Left lung (tissue), 10 donors: ENCODE data around the gene CHD2. TPM values are rescaled to one million over a fixed set of nuclear protein-coding genes. Genes with fewer than 3 reads are reported as not detected.
"Not testable (repeated sequence)": the region's sequence is repeated elsewhere in the genome, so short reads cannot be mapped to it uniquely, and the experiment has no call there.

ENCODE experiments used
- ATAC-seq: fragments of 200-7000 bp; cut with Tn5 transposase; one replicate; pipeline ENCODE4 v1.9.1; 2020; ENCODE audit warnings: moderate library complexity
- DNase-seq, 4 donors: peaks; one replicate each; pipeline ENCODE4 v3.0.0-alpha.2; 2013 to 2020
- H3K27ac ChIP-seq, 2 donors: fragments of 200-600 bp; sonication (generic) in 1 of 2; one replicate each; pipeline versions ENCODE4 v1.5.0 to v1.8.0; 2020 to 2021
- H3K27me3 ChIP-seq, 2 donors: fragments of 200-600 bp; sonication (generic) in 1 of 2; one replicate each; pipeline versions ENCODE4 v1.5.0 to v1.8.0; 2020 to 2021
- H3K36me3 ChIP-seq, 2 donors: fragments of 200-600 bp; sonication (generic) in 1 of 2; one replicate each; pipeline versions ENCODE4 v1.5.0 to v1.8.0; 2020 to 2021
- H3K4me1 ChIP-seq, 2 donors: fragments of 200-600 bp; one replicate each; pipeline ENCODE4 v1.8.0; 2021
- H3K4me3 ChIP-seq, 2 donors: fragments of 200-600 bp; sonication (generic) in 1 of 2; one replicate each; pipeline versions ENCODE4 v1.5.0 to v1.8.0; 2020 to 2021; ENCODE audit warnings: mild to moderate bottlenecking in 1 of 2
- H3K9me3 ChIP-seq, 2 donors: fragments of 200-600 bp; sonication (generic) in 1 of 2; one replicate each; pipeline versions ENCODE4 v1.5.0 to v1.8.0; 2020 to 2021
- CTCF ChIP-seq, 2 donors: fragments of 200-600 bp; sonication (generic) in 1 of 2; IDR thresholded peaks; one replicate each; pipeline versions ENCODE4 v1.5.0 to v1.8.0; 2021; ENCODE audit warnings: antibody characterized with exemption in 2 of 2
- intact Hi-C, 2 donors: fragments of 100-400 bp; cut with DNase I; formaldehyde crosslinking; loops; one replicate each; pipeline versions ENCODE4 v1.11.2 to v1.14.2; 2022
- polyA plus RNA-seq, 6 donors: library from polyadenylated mRNA; unstranded; fragments of 120-200 nt; gene quantifications; one replicate each; pipeline ENCODE4 v1.2.1, GENCODE V29; 2013; ENCODE audit not compliant: insufficient read length in 6 of 6
- total RNA-seq, 2 donors: library from RNA; stranded (reverse); fragmentation: NEBNext Ultra II Directional; extraction: Animal tissue kit (Norgen Biotek cat#: 25700); gene quantifications; one replicate each; pipeline ENCODE4 v1.2.1, GENCODE V29; 2021
- donor health status: DM: no; HTN: yes; CAD: no.
- donor health status: DM: no; HTN: no; CAD: no.

The CHD2 gene
- total and polyA plus RNA-seq, 8 donors = 120 to 152 (median 130) TPM

DNA sequence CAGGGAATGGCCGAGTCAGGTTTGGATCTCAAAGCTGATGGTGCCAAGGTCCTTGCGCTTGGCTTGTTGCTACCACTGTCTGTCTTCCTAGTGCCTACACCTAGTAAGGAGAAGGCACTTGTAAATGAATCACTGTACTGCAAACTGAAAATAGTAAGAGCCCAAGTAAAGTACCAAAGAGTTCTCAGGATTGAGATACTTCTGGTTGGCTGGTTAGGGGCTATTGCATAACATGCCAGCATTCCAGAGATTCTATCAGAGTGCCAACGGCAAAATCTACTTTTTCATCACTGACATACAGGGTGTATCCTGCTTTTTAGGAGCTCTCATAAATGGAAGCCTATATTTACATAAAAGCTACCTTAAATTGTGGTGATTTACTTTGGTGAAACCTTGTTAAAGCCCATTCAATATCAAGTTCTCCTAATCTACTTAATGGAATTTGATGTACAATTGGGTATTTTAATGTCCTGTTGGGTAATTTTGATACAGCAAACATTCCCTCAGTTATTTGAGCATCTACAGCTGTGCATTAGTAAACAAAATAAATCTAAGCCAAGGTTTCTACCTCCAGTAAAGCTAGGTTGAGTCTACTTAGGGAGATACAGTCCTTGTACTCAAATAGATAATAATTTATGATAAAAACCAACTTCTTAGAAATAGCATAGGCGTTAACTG, 30.7 kb upstream of the CHD2 start:
- H3K36me3 ChIP-seq = no peaks in the 10 kb centered on the region
- H3K27ac ChIP-seq = peak overlapping the region; percentile 58 to 76
- no peak for TF ChIP-seq CTCF (IDR thresholded peaks at IDR 0.05)
- H3K27me3 ChIP-seq = no peaks in the 10 kb centered on the region
- H3K4me1 ChIP-seq = peaks cover 0 to 5% of the 10 kb centered on the region in 2 donors
- peaks cover 0 to 2% of the 10 kb centered on the region in 2 donors for H3K9me3 ChIP-seq
- no peak overlapping the region for H3K4me3 ChIP-seq
- ATAC-seq (peak; percentile 93), DNase-seq (no peak)
- intact Hi-C loops = no loop called here

- intact Hi-C loops = no loop called here
- H3K27me3 ChIP-seq = no peaks in the 10 kb centered on the region
- DNase-seq (no peak), ATAC-seq (peak; percentile 53)
- H3K4me3 ChIP-seq = no peak overlapping the region
- no peaks in the 10 kb centered on the region for H3K9me3 ChIP-seq
- H3K27ac ChIP-seq = peak overlapping the region; percentile 58 to 76
- TF ChIP-seq CTCF (IDR thresholded peaks at IDR 0.05) = no peak
- peaks cover 0 to 5% of the 10 kb centered on the region in 2 donors for H3K4me1 ChIP-seq
- no peaks in the 10 kb centered on the region for H3K36me3 ChIP-seq
These were observed 30.0 kb upstream of the CHD2 start for GRCh38 chr15:92870010-92870591.

DNA sequence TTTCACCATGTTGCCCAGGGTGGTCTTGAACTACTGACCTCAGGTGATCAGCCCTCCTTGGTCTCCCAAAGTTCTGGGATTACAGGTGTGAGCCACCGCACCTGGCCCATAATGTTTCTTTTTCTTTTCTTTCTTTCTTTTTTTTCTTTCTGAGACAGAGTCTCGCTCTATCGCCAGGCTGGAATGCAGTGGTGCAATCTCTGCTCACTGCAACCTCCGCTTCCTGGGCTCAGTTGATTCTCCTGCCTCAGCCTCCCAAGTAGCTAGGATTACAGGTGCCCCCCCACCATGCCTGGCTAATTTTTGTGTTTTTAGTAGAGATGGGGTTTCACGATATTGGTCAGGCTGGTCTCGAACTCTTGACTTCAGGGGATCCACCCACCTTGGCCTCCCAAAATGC, 27.2 kb upstream of the CHD2 start:
- H3K36me3 ChIP-seq, H3K9me3 ChIP-seq, ATAC-seq, DNase-seq, H3K27me3 ChIP-seq, intact Hi-C loops, H3K4me3 ChIP-seq, H3K4me1 ChIP-seq, H3K27ac ChIP-seq: not testable (repeated sequence)

DNA sequence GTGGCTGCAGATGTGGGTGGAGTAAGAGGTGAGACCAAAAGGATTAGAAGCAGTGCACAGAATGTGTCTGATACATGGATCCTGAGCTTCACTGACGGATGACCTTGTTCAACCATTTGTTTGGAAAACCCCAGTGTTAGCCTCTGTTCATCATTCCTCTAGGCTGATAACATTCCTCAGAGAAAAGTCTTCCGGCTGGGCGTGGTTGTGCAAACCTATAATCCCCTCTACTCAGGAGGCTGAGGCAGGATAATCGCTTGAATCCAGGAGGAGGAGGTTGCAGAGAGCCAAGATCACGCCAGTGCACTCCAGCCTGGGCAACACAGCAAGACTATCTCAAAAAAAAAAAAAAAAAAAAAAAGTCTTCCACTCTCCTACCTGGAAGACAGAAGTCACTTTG, 23.1 kb upstream of the CHD2 start:
- ATAC-seq (no peak), DNase-seq (no peak)
- Histone ChIP-seq H3K9me3 (no peaks in the 10 kb centered on the region), H3K27ac (no peak overlapping the region), H3K4me3 (no peak overlapping the region), H3K27me3 (no peaks in the 10 kb centered on the region), H3K36me3 (no peaks in the 10 kb centered on the region), H3K4me1 (peaks cover 12 to 13% of the 10 kb centered on the region in 2 donors)
- TF ChIP-seq CTCF (IDR thresholded peaks at IDR 0.05) = no peak
- intact Hi-C loops = no loop called here

DNA sequence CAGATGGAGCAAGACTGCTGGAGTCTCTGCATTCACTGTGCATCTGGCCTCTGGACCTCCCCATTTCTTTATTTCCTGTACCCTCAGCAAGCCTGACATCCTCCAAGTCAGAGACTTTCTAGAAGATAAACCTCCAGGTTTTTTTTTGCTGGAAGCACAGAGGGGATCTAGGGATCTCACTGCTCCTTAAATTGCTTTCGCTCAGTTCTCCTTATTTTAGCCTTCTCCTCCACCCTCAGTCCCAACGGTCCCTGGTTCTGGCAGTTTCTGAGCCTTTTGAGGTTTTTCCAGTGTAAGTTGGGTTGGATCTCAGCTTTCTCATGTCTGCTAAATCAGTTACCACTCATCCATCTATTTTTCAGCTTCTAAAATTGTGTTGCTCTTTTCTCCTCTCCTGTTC, 22.7 kb upstream of the CHD2 start:
- no peaks in the 10 kb centered on the region for H3K9me3 ChIP-seq
- TF ChIP-seq CTCF (IDR thresholded peaks at IDR 0.05) = no peak
- H3K4me3 ChIP-seq = no peak overlapping the region
- peaks cover 14 to 15% of the 10 kb centered on the region in 2 donors for H3K4me1 ChIP-seq
- H3K27me3 ChIP-seq = no peaks in the 10 kb centered on the region
- no peak for DNase-seq
- intact Hi-C loops = no loop called here
- no peaks in the 10 kb centered on the region for H3K36me3 ChIP-seq
- H3K27ac ChIP-seq = no peak overlapping the region
- ATAC-seq = no peak
